ENCODE data around the gene SNED1. TPM values are rescaled to one million over a fixed set of nuclear protein-coding genes. Genes with fewer than 3 reads are reported as not detected.

The SNED1 gene
- total RNA-seq, 4 donors from 2014 or later = 18.0 to 52.2 (median 32.5) TPM

DNA sequence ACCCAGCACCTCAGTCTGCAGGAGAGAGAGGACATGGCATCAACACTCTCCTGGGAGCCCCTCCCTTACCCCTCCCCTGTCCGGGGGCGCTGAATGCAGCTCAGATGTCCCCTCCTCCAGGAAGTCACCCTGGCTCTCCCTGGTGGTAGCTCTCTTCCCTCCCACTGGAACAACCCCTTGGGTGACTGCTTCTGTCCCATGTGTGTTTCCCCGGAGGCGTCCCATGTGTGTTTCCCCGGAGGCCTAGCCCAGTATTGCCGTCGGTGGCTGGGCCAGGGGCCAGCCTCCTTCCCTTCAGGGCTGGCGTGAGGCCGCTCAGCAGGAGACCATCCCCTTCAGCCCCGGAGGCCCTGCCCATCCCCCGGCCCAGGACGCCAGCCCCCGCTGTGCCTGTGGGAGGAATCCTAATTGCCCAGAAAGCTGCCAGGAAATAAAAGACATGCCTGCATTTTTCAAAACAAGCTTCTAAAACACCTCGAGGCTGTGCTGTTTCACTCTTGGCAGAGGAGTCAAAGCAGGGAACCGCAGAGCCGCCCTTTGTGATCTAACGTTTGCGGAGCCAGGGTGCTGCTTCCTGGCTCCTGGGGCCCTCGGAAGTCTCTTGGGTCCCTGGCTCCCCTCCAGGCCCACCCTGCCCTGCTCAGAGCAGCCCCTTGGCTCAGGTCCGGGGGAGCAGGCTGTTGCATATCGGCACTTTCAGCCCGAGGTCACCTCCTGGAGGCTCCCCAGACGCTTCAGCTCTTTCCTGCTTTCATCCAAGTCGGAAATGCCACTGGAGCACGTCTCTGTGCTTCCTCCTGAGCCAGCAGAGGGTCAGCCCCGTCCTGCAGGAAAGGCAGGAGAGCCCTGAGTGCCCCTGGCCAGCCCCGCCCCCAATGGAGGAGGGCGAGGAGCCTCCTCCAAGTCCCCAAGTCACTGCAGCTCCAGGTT, 11.4 kb downstream of the SNED1 start:
- TF ChIP-seq, protein P1, sequence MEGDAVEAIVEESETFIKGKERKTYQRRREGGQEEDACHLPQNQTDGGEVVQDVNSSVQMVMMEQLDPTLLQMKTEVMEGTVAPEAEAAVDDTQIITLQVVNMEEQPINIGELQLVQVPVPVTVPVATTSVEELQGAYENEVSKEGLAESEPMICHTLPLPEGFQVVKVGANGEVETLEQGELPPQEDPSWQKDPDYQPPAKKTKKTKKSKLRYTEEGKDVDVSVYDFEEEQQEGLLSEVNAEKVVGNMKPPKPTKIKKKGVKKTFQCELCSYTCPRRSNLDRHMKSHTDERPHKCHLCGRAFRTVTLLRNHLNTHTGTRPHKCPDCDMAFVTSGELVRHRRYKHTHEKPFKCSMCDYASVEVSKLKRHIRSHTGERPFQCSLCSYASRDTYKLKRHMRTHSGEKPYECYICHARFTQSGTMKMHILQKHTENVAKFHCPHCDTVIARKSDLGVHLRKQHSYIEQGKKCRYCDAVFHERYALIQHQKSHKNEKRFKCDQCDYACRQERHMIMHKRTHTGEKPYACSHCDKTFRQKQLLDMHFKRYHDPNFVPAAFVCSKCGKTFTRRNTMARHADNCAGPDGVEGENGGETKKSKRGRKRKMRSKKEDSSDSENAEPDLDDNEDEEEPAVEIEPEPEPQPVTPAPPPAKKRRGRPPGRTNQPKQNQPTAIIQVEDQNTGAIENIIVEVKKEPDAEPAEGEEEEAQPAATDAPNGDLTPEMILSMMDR (IDR thresholded peaks at IDR 0.05) = no peak
- DNase-seq (ENCODE audit: low spot score) (no peak), ATAC-seq (ENCODE audit: low FRiP score) (peak; percentile 62)

DNA sequence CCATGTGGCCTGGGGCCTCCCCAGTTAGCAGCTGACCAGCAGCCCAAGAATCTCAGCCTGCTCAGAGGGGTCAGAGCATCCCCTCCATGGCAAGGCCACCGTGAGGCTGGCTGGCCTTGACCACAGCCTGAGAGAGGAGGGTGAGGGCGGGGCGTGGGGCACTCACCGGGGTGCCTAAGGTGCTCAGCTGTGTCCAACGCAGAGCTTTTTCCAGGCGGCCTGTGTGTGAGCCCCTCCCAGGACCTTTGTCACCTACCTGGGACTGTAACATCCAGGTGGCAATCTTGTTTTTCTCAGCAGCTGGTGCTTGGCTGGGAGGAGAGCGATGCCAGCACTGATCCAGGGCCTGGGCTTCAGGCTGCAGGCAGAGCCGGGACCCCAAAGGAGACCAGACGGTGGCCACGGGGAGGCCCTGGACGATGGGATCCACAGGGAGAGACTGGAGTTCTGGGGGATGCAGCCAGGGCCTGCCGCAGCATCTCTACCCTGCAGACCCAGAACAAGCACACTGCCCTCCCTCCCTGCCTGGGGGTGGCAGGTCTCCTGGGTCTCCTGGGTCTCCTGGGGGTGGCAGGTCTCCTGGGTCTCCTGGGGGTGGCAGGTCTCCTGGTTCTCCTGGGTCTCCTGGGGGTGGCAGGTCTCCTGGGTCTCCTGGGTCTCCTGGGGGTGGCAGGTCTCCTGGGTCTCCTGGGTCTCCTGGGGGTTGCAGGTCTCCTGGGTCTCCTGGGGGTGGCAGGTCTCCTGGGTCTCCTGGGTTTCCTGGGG, 12.3 kb downstream of the SNED1 start:
- ATAC-seq (ENCODE audit: low FRiP score) = no peak
- TF ChIP-seq, protein P1 (IDR thresholded peaks at IDR 0.05) = no peak
- no peak for DNase-seq (ENCODE audit: low spot score)

DNA sequence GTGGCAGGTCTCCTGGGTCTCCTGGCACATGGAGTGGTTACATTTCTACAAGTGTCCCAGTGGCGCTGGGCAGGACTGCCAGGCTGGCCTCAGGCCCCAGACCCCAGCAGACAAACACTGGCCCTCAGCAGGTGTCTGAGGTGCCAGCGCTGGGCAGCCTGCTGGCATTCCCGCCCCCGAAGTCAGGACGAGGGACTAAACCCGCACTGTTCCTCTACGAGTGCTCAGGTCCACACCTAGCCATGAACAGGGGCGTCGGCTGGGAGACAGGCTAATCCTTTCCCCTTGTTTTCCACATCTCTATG, 12.8 kb downstream of the SNED1 start:
- DNase-seq (ENCODE audit: low spot score) (no peak), ATAC-seq (ENCODE audit: low FRiP score) (no peak)
- TF ChIP-seq, protein P1 (IDR thresholded peaks at IDR 0.05) = no peak

DNA sequence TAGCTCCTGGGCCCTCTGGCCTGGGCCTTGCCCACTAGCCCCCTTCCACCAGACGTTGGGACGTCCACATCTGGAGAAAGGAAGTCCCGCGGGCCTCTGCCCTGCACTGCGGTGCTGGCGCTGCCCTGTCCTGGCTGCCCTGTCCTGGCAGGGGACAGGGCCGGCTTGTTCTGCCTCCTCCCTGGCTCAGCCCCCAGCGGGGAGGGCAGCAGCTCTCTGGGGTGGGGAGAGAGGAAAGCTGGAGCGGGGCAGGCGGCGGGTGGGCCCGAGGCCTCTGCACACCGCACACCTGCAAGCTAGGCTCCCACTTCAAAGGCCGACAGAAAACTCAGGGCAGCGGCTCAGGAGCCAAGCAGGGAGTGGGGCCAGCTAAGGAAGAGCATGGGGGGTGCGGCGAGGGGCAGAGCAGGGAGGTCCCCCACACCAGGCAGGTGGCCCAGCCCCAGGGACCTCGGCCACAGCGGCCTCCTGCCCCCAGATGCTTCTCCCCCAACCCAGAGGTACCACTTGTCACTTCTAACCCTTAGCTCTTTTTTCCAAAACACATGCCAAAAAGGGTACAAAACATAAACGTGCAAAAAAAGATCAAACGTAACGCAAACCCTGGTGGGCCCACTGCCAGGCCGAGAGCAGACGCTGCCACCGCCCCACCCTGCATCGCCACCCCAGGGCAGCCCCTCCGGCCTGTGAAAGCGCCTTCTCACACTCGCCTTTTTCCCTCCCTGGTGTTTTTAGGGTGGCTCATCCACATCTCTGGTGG, 13.5 kb downstream of the SNED1 start:
- TF ChIP-seq, protein P1 (IDR thresholded peaks at IDR 0.05) = no peak
- DNase-seq (ENCODE audit: low spot score) (no peak), ATAC-seq (ENCODE audit: low FRiP score) (no peak)

DNA sequence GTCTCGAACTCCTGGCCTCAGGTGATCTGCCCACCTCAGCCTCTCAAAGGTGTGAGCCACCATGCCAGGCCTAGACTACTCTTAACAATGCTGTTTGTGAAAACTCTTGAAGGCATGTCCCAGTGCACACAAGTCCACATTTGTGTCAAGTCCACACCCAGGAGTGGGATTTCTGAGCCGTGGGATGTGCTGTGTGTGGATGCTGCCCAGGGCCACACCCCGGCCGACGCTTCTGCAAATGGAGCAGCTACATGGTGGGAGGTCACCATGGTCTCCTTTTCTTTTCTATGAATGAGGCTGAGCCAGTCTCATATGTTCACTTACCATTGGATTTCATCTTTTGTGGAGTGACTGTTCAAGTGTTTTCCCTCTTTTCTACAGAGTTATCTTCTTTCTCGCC, 15.8 kb downstream of the SNED1 start:
- ATAC-seq (ENCODE audit: low FRiP score) (no peak), DNase-seq (ENCODE audit: low spot score) (no peak)
- TF ChIP-seq, protein P1 (IDR thresholded peaks at IDR 0.05) = no peak

DNA sequence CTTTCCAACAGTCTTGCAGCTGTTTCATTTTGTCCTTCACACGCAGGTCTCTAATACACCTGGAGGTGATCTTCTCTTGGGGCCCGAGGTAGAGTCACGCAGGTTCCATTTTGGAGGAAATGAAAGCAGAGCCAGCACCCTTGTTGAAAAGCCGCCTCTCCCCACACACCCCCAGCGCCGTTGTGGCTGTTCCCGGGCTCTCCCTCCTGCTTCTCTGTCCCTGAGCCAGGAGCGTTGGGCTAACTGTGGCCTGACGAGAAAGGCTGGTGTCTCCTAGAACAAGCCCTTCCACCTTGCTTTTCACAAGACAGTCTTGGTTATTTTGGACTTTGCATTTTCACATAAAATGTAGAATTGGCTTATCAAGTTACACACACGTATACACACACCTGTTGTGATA, 16.3 kb downstream of the SNED1 start:
- ATAC-seq (ENCODE audit: low FRiP score) (no peak), DNase-seq (ENCODE audit: low spot score) (no peak)
- TF ChIP-seq, protein P1 (IDR thresholded peaks at IDR 0.05) = no peak
